Measurements from ENCODE around the gene HECTD4. TPM values are rescaled to one million over a fixed set of nuclear protein-coding genes. Genes with fewer than 3 reads are reported as not detected.
A peak's percentile ranks its signal among the peaks of the same experiment; 100 is the strongest.

Gene HECTD4
- total RNA-seq, 4 donors from 2014 or later, result 15.9 to 72.9 (median 45.2) TPM

DNA sequence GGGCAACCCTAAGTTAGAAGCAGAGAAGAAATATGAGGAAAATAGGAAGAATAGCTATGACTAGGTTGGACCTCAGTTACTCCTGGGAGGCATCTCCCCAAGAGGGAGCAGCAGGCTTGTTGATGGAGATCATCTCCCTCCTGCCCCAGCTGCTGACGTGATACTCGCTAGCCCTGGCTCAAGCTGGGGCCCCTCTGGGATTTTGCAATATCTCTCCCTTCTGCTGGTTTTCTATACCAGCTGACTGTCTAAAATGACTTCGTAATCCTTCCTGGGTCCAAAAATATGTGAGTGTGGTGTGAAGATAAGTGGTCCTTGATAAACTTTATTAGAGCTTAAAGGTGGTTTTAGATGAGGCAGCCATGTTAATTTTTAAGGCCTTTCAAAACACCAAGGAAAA lies 4.5 kb upstream of the HECTD4 start:
- TF ChIP-seq POLR2A (IDR thresholded peaks at IDR 0.05) (no peak), CTCF (IDR thresholded peaks at IDR 0.05) (no peak)
- peak in 1 of 2 donors; percentile 29 for DNase-seq
- H3K27ac ChIP-seq, result no peak overlapping the region

DNA sequence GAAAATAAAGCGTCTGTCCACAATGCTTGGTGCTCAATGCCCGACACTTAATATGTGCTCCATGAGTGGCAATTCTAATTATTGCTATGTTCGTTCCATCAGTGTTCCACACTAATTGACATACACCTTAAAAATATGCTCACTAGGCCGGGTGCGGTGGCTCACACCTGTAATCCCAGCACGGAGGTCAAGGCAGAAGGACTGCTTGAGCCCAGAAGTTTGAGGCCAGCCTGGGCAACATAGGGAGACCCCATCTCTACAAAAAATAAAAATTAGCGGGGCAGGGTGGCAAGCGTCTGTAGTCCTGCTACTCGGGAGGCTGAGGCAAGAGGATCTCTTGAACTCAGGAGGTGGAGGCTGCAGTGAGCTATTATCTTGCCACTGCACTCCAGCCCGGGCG lies 635 bp upstream of the HECTD4 start:
- H3K9me3 ChIP-seq, result no peaks in the 10 kb centered on the region
- no peak for DNase-seq
- H3K36me3 ChIP-seq, result no peaks in the 10 kb centered on the region
- TF ChIP-seq POLR2A (IDR thresholded peaks at IDR 0.05) (no peak), CTCF (IDR thresholded peaks at IDR 0.05) (no peak)
- peak overlapping the region; percentile 60 to 89 for H3K4me3 ChIP-seq
- peaks cover 0 to 15% of the 10 kb centered on the region in 2 donors for H3K4me1 ChIP-seq
- intact Hi-C loops (cut with DNase I; ENCODE audit: low total_unique reads), result no loop called here
- peak overlapping the region in 1 of 2 donors; percentile 89 for H3K27ac ChIP-seq
- no peaks in the 10 kb centered on the region for H3K27me3 ChIP-seq

More for the DNA sequence above, 4.5 kb upstream of the HECTD4 start:
- intact Hi-C loops (cut with DNase I; ENCODE audit: low total_unique reads), result no loop called here
- no peaks in the 10 kb centered on the region for H3K36me3 ChIP-seq
- H3K4me3 ChIP-seq, result no peak overlapping the region
- no peaks in the 10 kb centered on the region for H3K27me3 ChIP-seq
- H3K9me3 ChIP-seq, result no peaks in the 10 kb centered on the region
- H3K4me1 ChIP-seq, result peaks cover 0 to 3% of the 10 kb centered on the region in 2 donors

- H3K9me3 ChIP-seq, result no peaks in the 10 kb centered on the region
- no peaks in the 10 kb centered on the region for H3K27me3 ChIP-seq
- peak overlapping the region; percentile 60 to 89 for H3K4me3 ChIP-seq
- intact Hi-C loops (cut with DNase I; ENCODE audit: low total_unique reads), result no loop called here
- peak in 1 of 2 donors; percentile 23 for DNase-seq
- H3K4me1 ChIP-seq, result peaks cover 0 to 15% of the 10 kb centered on the region in 2 donors
- H3K27ac ChIP-seq, result peak overlapping the region; percentile 71 to 89
- no peak for TF ChIP-seq CTCF (IDR thresholded peaks at IDR 0.05)
- no peak for TF ChIP-seq POLR2A (IDR thresholded peaks at IDR 0.05)
- no peaks in the 10 kb centered on the region for H3K36me3 ChIP-seq
Measured at GRCh38 chr12:112381406-112381882, 787 bp downstream of the HECTD4 start.

DNA sequence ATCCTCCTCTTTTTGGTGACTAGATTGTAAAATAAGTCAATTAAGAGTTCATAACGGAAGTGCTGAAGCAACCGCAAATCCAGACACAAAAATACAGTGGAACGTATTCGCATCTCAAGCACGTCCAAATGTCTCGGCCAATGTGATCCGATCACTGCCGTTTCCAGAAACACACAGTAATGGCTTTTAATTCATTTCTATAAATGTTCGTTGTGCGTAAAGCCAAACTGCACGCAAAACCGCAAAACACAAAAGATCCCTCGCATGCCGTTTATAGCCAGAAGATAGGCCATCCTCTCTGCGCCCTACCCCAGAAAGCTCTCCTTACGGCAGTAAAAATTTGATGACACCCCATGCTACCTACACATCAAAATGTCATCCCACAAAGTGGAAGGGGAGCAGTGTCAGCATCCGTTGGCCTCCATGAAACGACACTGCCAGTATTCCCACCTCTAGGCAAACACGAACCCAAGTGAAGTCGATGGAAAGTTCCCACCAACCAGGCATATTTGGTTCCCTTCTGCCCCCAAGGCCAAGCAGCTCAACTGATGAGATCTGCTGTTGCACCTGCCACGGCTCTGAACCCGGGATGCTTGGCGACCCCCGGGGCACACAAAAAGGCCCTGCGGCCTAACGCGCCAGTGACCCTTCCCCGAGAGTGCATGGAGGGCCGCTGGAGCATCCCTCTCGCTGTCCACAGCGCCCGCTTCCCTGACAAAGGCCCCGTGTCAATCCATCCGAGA lies 1.4 kb downstream of the HECTD4 start:
- Histone ChIP-seq H3K27ac (peak overlapping the region in 1 of 2 donors; percentile 89), H3K9me3 (no peaks in the 10 kb centered on the region), H3K4me1 (peaks cover 0 to 15% of the 10 kb centered on the region in 2 donors), H3K4me3 (peak overlapping the region; percentile 60 to 89), H3K36me3 (no peaks in the 10 kb centered on the region), H3K27me3 (no peaks in the 10 kb centered on the region)
- DNase-seq, result no peak
- no peak for TF ChIP-seq POLR2A (IDR thresholded peaks at IDR 0.05)
- no peak for TF ChIP-seq CTCF (IDR thresholded peaks at IDR 0.05)
- intact Hi-C loops (cut with DNase I; ENCODE audit: low total_unique reads), result no loop called here

- H3K9me3 ChIP-seq, result no peaks in the 10 kb centered on the region
- no peaks in the 10 kb centered on the region for H3K36me3 ChIP-seq
Measured at GRCh38 chr12:112375105-112375504, 7.1 kb downstream of the HECTD4 start.

More at GRCh38 chr12:112375105-112375504, 7.1 kb downstream of the HECTD4 start:
- peaks cover 0 to 2% of the 10 kb centered on the region in 2 donors for H3K4me1 ChIP-seq
- H3K27ac ChIP-seq, result no peak overlapping the region
- H3K4me3 ChIP-seq, result no peak overlapping the region
- no peak for TF ChIP-seq POLR2A (IDR thresholded peaks at IDR 0.05)
- intact Hi-C loops (cut with DNase I; ENCODE audit: low total_unique reads), result no loop called here
- DNase-seq, result no peak
- no peaks in the 10 kb centered on the region for H3K27me3 ChIP-seq
